ENCODE measurements around the gene CFAP20. TPM values are rescaled to one million over a fixed set of nuclear protein-coding genes. Genes with fewer than 3 reads are reported as not detected.
"Not testable (repeated sequence)": the region's sequence is repeated elsewhere in the genome, so short reads cannot be mapped to it uniquely, and the experiment has no call there.

CFAP20 gene
- total RNA-seq, 1 experiment from 2014 or later: 36.9 TPM

DNA sequence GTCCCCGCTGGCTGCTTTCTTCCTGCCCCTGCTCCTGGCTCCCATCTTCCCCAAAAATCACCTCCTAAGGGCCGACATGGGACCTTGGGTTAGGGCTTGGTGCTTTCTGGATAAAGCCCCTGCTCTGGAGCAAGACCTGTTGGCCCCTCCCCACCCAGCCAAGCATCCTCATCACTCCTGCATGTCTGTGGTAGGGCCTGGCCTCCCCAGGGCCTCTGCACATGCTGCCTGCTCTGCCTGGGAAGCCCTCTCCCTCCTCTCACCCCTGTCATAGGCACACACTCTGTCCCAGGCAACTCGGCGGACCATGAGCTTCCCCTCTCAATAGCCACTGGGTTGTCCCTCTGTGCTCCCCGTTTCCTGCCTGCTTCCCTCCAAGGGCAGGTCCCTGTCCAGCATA lies 35.2 kb downstream of the CFAP20 start:
- DNase-seq (ENCODE audit: unreplicated experiment): no peak
- intact Hi-C loops (cut with micrococcal nuclease): no loop called here
- Mint-ChIP-seq H3K4me3 (ENCODE audit: unreplicated experiment) (no peak overlapping the region), H3K27me3 (ENCODE audit: insufficient read depth, unreplicated experiment) (peaks cover 17% of the 10 kb centered on the region), H3K4me1 (ENCODE audit: insufficient read depth, unreplicated experiment) (peaks cover 12% of the 10 kb centered on the region), H3K36me3 (ENCODE audit: insufficient read depth, unreplicated experiment) (no peaks in the 10 kb centered on the region), H3K27ac (ENCODE audit: low read depth, unreplicated experiment) (no peak overlapping the region), H3K9me3 (ENCODE audit: unreplicated experiment) (no peaks in the 10 kb centered on the region)
- no TSS peak for BruUV-seq (replicated peaks)
- TF ChIP-seq, protein P1, sequence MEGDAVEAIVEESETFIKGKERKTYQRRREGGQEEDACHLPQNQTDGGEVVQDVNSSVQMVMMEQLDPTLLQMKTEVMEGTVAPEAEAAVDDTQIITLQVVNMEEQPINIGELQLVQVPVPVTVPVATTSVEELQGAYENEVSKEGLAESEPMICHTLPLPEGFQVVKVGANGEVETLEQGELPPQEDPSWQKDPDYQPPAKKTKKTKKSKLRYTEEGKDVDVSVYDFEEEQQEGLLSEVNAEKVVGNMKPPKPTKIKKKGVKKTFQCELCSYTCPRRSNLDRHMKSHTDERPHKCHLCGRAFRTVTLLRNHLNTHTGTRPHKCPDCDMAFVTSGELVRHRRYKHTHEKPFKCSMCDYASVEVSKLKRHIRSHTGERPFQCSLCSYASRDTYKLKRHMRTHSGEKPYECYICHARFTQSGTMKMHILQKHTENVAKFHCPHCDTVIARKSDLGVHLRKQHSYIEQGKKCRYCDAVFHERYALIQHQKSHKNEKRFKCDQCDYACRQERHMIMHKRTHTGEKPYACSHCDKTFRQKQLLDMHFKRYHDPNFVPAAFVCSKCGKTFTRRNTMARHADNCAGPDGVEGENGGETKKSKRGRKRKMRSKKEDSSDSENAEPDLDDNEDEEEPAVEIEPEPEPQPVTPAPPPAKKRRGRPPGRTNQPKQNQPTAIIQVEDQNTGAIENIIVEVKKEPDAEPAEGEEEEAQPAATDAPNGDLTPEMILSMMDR (IDR thresholded peaks at IDR 0.05; ENCODE audit: unreplicated experiment): no peak
- ChIA-PET POLR2A (interaction anchor here (1.7 kb wide), 1 partner anchor 28 kb away, joined by 5 read pairs; no protein-coding TSS in a partner anchor), CTCF (no interaction called here)

DNA sequence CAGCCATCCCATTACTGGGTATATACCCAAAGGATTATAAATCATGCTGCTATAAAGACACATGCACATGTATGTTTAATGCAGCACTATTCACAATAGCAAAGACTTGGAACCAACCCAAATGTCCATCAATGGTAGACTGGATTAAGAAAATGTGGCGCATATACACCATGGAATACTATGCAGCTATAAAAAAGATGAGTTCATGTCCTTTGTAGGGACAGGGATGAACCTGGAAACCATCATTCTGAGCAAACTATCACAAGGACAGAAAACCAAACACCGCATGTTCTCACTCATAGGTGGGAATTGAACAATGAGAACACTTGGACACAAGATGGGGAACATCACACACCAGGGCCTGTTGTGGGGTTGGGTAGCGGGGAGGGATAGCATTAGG lies 38.8 kb downstream of the CFAP20 start:
- H3K9me3 Mint-ChIP-seq (ENCODE audit: unreplicated experiment); DNase-seq (ENCODE audit: unreplicated experiment); BruUV-seq (replicated peaks); H3K4me3 Mint-ChIP-seq (ENCODE audit: unreplicated experiment); CTCF ChIA-PET; H3K27ac Mint-ChIP-seq (ENCODE audit: low read depth, unreplicated experiment); H3K4me1 Mint-ChIP-seq (ENCODE audit: insufficient read depth, unreplicated experiment); POLR2A ChIA-PET; H3K36me3 Mint-ChIP-seq (ENCODE audit: insufficient read depth, unreplicated experiment); intact Hi-C loops (cut with micrococcal nuclease): not testable (repeated sequence)
- peaks cover 17% of the 10 kb centered on the region for H3K27me3 Mint-ChIP-seq (ENCODE audit: insufficient read depth, unreplicated experiment)

- H3K27ac Mint-ChIP-seq (ENCODE audit: low read depth, unreplicated experiment): no peak overlapping the region
- H3K36me3 Mint-ChIP-seq (ENCODE audit: insufficient read depth, unreplicated experiment): no peaks in the 10 kb centered on the region
- no TSS peak for BruUV-seq (replicated peaks)
- POLR2A ChIA-PET: no interaction called here
- H3K9me3 Mint-ChIP-seq (ENCODE audit: unreplicated experiment): no peaks in the 10 kb centered on the region
- CTCF ChIA-PET: interaction anchor here (0.8 kb wide), 1 partner anchor 73 kb away, joined by 3 read pairs; no protein-coding TSS in a partner anchor
- intact Hi-C loops (cut with micrococcal nuclease): no loop called here
- no peak for DNase-seq (ENCODE audit: unreplicated experiment)
- H3K4me3 Mint-ChIP-seq (ENCODE audit: unreplicated experiment): no peak overlapping the region
- no peaks in the 10 kb centered on the region for H3K4me1 Mint-ChIP-seq (ENCODE audit: insufficient read depth, unreplicated experiment)
- TF ChIP-seq, protein P1 (IDR thresholded peaks at IDR 0.05; ENCODE audit: unreplicated experiment): no peak
- H3K27me3 Mint-ChIP-seq (ENCODE audit: insufficient read depth, unreplicated experiment): peaks cover 14% of the 10 kb centered on the region
Observed at GRCh38 chr16:58088091-58088490, 41.1 kb downstream of the CFAP20 start.

DNA sequence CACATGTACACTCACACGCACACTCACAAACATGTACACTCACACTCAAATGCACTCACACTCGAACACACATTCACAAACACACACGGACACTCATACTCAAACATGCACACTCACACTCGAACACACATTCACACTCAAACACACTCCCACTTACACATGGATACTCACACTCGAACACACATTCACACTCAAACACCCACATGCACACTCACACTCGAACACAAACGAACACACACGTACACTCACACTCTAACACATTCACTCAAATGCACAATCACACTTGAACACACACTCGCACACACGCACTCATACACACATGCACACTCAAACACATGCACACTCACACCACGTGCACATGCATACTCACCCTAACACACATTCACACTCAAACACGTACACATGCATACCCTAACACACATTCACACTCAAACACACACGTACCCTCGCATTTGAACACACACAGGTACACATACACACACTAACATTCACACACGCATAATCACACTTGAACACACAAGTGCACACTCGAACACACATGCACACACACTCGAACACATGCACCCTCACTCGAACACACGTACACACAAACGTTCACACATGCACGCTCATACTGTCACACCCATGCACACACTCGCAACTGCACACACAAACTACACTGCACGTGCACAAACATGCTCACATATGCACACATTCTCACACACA lies 41.8 kb downstream of the CFAP20 start:
- no peaks in the 10 kb centered on the region for H3K4me1 Mint-ChIP-seq (ENCODE audit: insufficient read depth, unreplicated experiment)
- H3K27me3 Mint-ChIP-seq (ENCODE audit: insufficient read depth, unreplicated experiment): peaks cover 7% of the 10 kb centered on the region
- H3K4me3 Mint-ChIP-seq (ENCODE audit: unreplicated experiment): no peak overlapping the region
- ChIA-PET CTCF (interaction anchor here (0.8 kb wide), 1 partner anchor 73 kb away, joined by 3 read pairs; no protein-coding TSS in a partner anchor), POLR2A (no interaction called here)
- BruUV-seq (replicated peaks): no TSS peak
- no peaks in the 10 kb centered on the region for H3K36me3 Mint-ChIP-seq (ENCODE audit: insufficient read depth, unreplicated experiment)
- TF ChIP-seq, protein P1 (IDR thresholded peaks at IDR 0.05; ENCODE audit: unreplicated experiment): no peak
- no peak for DNase-seq (ENCODE audit: unreplicated experiment)
- H3K27ac Mint-ChIP-seq (ENCODE audit: low read depth, unreplicated experiment): no peak overlapping the region
- no peaks in the 10 kb centered on the region for H3K9me3 Mint-ChIP-seq (ENCODE audit: unreplicated experiment)
- intact Hi-C loops (cut with micrococcal nuclease): no loop called here
